GM21423 (cell line): Measurements from ENCODE around the gene SGCD.

Experiments
- ATAC-seq: cut with Tn5 transposase; IDR thresholded peaks from one replicate; pipeline ENCODE4 v1.9.1; 2021; ENCODE audit warnings: mild to moderate bottlenecking, moderate library complexity; ENCODE audit not compliant: unreplicated experiment

The SGCD gene

DNA sequence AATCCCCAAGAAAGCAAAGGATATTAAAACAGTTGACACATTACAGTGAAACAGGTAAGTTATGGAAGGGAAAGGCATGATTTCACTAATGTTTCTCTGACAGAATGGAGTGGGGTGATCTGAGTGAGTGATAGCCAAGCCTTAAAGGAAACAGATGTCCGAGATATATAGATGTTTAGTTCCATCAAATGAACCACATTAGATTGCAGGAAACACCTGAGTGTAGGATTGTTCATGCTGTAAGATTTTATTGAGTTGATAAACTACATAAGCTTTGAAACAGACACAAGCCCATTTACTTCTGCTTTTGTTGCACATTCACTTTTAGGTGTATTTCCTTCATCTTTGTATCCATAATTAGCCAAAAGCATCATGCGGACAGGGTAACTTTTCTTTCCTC lies 356.0 kb downstream of the SGCD start:
- ATAC-seq: no peak

DNA sequence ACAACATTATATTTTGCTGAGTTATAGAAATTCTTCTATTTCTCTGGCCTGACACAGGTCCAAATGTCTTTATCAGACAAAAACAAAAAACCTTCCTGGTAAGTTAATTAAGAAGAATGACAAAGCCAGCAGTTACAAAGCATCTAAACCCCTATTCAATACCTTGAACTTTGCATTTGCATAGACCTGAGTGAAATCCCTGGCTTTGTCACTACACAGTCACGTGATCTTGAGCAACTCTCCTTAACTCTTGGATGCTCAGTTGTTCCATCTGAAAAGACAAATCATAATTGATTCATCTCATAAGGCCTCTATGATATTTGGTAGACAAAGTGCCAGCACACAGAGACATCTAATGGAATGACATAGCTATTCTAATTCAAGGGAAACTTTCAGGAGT lies 356.5 kb downstream of the SGCD start:
- no peak for ATAC-seq

DNA sequence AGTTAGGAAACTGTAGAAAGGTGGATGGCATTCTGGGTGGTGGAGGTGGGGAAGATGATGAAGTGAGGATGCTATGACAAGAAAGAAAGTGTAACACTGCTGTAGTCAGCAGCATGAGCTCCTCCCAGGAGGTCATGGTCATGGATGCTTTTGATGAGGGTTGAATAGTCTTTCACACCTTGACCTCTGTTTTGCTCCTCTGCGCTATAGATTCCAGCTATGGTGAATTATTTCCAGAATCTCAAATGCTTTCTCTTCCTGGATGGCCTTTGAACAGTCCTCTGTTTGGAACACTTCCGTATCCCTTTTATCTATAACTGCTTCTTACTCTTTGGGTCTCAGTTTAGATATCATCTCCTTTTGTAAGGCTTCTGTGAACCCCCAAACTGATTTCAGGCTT lies 357.3 kb downstream of the SGCD start:
- no peak for ATAC-seq

DNA sequence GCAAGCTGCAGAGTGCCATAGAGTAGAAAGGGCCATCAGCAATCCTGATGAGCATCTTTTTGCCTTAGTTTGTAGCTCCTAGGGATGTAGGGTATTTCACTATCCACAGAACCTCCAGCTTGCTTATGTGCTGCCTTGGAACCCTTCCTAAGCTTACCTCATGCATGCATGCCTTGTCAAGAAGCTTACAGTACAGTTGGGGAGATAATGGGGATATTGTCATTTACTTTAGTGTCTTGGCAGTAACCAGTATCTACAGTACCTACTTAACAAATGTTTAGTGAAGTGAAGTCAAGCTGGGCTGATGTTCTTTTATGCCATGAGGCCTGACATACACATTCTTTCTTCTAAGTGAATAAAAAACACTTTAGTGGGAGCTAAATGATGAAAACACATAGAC lies 358.5 kb downstream of the SGCD start:
- ATAC-seq: no peak

DNA sequence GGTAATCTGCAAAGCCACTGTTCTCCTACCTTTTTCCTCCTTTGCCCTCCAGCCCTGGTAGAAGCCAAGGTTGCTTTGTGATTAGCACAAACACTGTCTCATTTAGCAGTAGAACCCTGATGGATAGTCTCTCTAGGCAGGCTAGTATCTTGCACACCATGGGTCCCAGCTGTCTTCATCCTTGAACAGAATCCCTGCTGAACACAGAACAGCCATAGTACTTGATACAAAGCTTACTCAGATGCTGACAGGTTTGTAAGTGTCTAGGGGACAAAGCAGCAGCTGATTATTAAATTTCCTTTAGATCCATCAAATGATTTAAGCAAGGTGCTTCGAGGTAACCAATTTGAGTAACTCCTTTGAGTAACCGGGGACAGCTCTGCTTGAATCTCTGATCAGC lies 359.4 kb downstream of the SGCD start:
- ATAC-seq: no peak

DNA sequence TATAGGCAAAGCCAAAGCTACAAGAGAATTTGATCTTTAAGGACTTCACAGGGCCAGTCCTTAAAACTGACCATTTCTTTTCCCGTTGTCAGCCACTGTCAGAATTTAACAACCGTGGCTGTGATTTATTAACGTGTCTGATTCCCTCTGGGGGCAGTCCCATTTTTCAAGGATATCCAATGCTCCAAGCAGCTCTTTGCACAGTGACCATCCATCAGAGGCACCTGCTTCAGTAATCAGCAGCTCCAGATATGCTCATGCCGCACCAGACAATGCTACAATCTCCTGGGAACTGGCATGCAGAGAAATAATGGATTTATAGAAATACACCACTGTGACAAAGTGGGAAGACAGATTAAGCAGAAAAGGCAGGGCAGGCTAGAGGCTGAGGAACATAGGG lies 359.8 kb downstream of the SGCD start:
- no peak for ATAC-seq

DNA sequence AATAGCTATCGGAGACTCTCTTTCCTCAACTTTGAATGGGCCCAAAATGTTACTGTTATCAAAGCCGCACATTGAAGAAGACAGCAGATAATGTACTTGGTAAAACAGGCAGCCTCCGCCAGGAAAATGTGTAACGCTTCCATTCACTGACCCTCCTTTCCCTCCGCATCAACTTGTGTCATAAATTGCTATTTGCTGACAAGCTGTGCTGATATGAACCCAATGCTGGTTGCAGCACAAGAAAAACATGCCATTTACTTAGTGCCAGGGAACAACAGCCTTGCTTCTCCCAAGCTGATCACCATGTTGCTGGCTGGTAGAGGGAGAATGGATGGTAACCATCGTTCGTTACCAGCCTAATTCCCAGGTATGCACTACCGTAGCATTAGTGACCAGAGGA lies 360.6 kb downstream of the SGCD start:
- ATAC-seq: no peak

DNA sequence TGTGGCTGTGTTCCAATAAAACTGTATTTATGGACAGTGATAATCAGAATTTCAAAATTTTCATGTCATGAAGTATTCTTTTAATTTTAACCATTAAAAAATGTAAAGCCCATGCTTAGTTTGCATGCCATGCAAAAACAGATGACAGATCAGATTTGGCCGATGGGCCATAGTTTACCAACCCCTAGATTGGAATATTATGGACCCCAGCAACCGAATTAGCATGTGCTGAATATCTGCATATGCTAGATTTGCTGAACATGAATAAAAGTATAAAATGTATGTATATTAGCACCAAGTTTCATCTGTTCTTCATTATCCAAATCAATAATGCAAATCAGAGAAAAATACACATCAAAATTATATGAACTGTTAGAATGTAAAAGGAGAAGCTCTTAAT lies 364.6 kb downstream of the SGCD start:
- ATAC-seq: no peak

DNA sequence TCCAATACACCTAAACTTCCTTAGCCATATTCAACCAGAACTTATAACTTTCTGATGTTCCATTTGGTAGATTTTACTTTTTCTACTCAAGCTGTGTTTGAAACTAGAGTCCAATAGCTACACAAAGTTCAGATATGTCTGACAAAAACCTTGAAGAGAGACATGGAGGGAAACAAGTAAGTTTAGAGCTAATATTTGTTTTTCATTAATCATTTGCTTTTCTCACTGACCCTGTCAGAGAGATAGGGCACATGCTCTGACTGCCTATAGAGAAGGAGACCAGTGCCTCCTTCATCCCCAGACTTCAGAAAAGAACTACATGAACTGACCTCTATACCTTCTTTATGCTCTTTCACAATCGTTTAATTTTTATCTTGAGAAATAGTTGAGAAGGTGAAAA lies 366.1 kb downstream of the SGCD start:
- no peak for ATAC-seq

DNA sequence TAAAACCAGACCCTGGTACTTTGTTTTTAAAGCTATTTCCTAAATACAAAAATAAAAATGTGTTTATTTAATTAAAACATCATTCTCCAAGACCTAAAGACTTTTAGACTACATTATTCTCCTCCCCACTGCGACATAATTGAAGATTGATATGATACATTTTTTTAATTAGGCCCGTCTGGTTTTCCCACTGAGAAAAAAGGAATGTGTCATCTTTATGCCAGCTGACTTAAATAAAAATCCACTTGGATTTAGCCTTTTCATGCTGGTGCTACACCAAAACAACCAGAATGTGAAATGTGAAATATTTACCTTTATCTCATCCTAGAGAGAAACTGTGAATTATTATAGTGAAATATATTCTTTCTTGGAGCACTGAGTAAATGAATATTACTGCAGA lies 367.6 kb downstream of the SGCD start:
- no peak for ATAC-seq

DNA sequence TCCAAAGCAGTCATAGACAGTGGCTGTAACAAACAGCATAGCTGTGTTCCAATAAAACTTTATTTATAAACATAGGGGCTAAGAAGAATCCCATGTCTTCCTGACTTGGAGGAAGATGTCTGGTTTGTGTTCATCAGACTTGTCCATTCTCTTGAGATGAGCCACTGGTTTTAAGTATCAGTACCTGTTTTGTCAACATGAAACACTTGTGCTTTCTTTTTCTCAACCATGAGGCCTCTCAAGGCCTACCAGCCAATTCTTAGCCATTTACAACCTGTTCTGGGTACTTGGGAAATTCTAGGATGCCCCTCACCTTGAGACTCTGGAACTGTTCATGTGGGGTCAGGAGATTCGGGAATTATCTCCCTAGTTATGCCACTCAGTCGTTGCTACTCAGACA lies 368.8 kb downstream of the SGCD start:
- ATAC-seq: no peak

DNA sequence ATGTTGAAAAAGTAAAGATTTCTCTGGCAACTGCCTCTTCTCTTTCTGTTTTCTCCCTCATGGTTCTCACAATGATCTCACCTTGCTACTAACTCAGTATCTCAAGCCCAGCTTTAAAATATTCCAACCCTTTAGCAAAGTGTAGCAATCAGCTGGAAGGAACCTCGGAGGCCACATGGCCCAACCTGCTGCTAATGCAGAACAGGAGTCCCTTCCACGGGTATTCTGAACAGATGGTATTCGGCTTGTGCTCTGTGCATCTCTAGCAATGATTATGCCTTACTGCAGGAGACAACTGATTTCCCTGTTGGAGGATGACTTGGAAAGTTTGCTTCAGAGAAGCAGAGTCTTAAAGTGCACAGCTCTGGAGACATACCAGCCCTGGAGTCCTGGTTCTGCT lies 371.4 kb downstream of the SGCD start:
- ATAC-seq: no peak

DNA sequence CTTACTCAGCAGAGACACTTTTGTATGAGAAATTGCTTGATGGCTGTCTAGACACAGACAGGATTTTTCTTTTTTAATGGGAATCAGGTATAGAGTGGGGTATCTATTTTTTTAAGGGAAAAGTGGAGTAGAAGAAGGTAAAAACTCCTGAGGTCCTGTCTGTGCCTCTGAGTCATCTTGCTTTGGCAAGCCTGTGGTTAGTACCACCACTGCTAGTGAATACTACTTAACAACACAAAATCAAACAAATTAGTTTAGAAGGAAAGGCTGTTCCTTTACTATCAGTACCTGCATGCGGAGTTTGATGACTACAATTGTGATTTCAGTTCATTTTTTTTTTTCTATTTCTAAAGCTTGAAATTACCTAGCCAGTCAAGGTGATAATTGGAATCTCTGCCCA lies 372.2 kb downstream of the SGCD start:
- no peak for ATAC-seq

DNA sequence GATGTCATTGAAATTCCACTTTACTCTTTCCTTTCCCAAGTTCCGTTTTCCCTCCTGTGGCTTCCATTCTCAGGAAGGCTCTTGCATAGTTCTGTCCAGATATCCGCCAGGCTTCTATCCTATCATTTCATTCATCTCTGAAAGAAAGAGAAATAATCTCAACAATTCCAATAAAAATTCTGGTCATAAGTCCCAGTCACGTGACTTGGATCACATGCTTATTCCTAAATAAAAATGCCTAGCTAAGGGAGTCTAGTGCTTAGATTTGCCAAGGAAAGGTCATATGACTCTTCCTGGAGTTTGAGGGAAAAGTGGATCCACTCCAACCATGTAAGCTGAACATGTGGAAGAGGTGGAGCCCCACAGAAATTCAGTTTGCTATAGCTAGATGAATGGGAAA lies 377.2 kb downstream of the SGCD start:
- no peak for ATAC-seq

DNA sequence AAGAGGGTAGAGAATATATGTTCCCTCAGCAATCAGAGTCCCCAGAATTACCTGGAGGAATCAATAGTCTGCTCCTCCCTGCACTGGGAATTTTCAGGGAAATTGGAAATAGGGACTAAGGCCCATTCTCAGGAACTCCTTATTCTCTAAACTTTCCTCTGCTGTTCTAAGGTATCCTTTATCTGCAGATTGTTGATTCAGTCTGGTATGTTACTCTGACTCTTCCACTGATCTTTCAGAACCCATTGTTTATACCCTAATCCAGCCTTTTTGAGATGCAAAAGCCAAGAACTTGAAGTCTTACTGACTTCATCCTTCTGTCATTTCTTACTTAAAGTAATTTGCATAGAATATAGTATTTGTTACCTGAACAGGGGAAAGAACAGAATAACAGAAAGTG lies 379.7 kb downstream of the SGCD start:
- ATAC-seq: no peak

DNA sequence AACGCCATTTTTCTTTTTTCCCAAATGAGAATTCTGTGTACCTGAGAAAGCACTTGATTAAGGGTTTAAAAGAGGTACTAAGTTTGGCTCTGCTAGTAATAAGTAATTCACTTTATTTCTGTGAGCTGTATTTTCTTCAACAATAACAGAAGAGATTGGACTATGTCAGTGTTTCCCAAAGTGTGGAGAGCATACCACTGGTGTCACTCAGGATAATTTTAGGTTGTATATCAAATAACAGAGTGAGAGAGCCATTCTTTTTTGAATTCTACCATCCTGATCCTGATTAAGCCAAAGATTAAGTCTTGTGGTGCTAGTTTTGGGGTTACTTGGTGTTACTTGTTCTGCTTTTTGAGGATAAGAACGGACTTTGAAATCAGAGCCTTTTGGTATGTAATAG lies 380.8 kb downstream of the SGCD start:
- no peak for ATAC-seq

DNA sequence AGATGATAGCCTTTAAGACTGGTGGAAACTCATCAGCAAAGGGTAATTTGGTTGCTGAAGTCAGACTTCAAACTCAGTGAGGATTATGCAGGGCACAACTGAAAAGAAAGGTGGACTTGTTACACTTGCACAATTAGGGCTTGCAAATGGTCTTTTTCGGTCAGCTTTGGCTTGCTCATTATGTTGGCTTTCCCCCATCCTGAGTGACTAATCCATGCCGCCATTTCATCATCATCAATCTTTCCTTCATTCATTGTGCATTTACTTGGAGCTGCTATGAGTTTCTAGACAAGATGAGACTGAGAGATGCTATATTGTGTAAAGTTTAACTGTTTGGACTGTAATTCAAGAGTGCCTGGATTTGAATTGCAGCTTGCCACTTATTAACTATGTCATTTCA lies 388.3 kb downstream of the SGCD start:
- ATAC-seq: no peak

DNA sequence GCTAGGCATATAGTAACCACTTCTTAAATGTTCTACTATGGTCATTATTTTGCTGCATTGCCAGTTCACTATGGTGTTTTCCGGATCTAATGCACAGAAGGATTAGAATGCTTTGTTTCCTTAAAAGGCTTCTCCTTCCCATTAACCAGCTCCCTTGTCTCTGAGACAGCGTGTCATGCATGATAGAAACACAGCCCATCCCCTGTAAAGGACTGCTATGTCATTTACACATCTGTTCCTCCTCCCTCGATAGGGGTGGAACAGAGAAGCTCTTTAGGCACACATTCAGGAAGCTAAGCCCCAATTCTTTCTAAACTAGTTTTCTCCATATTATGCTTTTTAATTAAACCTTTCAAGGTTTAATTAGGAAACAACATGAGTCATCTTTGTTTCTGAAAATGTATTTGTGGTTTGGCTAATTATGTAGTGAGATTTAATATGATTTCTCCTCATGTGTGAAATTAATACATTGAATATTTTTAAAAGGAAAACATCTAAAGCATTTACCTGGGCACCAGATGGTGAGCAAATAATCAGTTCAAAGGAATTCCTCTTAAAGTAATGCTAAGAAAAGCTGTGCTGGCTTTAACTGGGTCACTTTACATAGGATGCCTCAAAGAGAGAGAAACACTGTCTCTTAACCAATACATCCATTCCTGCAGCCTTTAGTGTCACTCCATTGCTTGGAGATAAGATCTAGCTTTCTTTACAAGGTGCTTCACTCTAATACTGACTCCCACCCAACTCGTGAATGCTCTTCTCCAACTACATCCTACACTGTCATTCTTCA lies 389.8 kb downstream of the SGCD start:
- no peak for ATAC-seq

DNA sequence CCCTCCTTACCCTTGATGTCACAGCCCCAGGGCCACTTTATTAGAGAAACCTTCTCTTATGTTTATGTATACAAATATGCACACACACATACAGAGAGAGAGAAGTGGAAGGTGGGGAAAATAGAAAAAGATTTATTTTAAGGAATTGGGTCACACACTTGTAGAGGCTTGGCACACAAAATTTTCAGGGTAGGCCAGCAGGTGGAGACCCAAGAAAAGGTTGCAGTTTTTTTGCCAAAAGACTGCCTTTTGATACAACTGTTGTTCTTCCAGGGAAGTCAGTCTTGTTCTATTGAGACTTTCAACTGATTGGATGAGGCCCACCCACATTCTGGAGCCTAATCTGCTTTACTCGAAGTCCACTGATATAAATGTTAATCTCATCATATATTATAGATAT lies 392.0 kb downstream of the SGCD start:
- ATAC-seq: no peak

DNA sequence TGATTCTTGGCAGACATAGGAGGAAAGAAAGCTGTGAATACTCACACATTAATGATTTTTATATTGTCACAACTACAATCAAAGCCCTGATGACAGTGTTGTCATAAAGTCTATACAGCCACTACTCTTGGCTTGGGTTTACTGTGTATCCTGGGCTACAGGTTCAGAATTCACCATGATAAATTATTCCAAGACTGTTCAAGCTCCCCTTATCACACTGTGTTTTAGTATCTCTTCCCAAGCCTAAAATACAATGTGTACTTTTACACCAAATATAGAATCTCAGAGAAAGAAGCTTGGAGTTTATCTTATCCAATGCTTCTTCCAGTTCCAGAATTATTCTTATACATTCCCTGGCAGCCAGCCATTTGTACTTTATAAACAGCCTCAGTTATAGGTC lies 395.4 kb downstream of the SGCD start:
- no peak for ATAC-seq

DNA sequence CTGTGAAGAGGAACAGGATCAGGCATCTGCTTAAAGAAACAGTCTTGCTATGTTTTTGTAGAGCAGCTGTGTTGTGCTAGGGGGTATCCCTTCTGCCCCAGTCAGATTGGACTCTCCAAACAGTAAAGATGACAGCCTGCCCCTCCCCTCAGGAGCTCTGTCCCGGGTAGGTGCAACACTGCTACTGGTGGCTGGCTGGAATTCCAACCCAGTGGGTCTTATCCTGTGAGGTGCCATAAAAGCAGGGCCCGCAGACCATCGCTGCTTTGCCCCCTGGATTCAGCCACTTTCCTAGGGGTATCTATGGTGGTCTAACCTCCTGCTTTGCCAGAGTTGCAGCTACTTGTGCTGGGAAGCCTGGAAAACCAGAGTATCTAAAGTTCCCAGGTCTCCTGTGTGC lies 408.5 kb downstream of the SGCD start:
- no peak for ATAC-seq

DNA sequence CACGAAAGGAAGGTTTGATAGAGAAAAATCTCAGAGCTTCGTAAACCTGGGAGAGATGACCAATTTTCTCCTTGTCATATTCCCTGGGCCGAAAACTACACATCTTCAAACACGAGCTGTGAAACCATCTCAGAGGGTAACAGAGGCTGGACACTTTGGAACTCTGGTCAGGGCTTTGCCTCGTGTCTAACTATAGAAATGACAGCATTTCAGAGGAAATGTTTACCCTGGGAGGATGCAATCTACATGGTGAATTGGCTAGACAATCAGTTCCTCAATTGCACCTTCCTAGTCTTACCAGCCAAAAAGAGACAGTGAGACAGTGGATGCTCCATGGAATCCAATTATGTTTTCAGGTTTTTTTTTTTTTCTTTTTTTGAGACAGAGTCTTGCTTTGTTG lies 414.6 kb downstream of the SGCD start:
- ATAC-seq: no peak

DNA sequence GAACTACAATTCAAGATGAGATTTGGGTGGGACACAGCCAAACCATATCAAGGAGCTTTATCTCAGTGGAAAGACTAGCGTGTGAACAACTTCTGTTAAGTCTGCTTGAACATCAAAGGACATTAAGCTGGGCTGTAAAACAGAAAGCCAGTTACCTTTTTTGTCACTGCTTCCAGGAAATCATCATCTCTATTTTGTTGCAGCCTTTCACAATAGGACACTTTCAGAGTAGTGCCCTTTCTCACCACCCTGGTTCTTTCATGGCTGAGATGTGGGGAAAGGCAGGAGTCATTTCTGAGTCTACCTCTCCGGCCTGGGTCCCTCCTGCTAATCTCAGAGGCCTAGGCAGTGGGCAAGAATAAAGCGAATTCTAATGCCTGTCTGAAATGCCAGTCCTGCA lies 426.9 kb downstream of the SGCD start:
- no peak for ATAC-seq
